Stomach (tissue), 9 donors: ENCODE measurements around the gene NEB. TPM values are rescaled to one million over a fixed set of nuclear protein-coding genes. Genes with fewer than 3 reads are reported as not detected.

Experiments used
- DNase-seq, 2 donors: peaks; one replicate each; pipeline versions ENCODE4 v3.0.0 to v3.0.0-alpha.2; 2013 to 2019
- H3K27ac ChIP-seq, 5 donors: fragments of 200-600 bp in 4 of 5; sonication (generic) in 4 of 5; one replicate each; pipeline ENCODE4 v1.5.1; 2013 to 2019; ENCODE audit warnings: mild to moderate bottlenecking in 1 of 5, moderate library complexity in 1 of 5
- H3K27me3 ChIP-seq, 3 donors: fragments of 200-600 bp; sonication (generic); one replicate each; pipeline ENCODE4 v1.5.1; 2017 to 2019; ENCODE audit warnings: mixed run types in 1 of 3
- H3K36me3 ChIP-seq, 4 donors: fragments of 200-600 bp; sonication (generic); 1 replicate in 3 of 4; 2 replicates in 1 of 4; pipeline ENCODE4 v1.5.1; 2016 to 2019
- H3K4me1 ChIP-seq, 4 donors: fragments of 200-600 bp; sonication (generic); one replicate each; pipeline ENCODE4 v1.5.1; 2016 to 2019
- H3K4me3 ChIP-seq, 4 donors: fragments of 200-600 bp; sonication (generic) in 3 of 4; one replicate each; pipeline ENCODE4 v1.5.1; 2016 to 2019; ENCODE audit warnings: mild to moderate bottlenecking in 1 of 4
- H3K9me3 ChIP-seq, 4 donors: fragments of 200-600 bp; sonication (generic); one replicate each; pipeline ENCODE4 v1.5.1; 2016 to 2019
- EP300 ChIP-seq: sonication (generic); formaldehyde crosslinking; IDR thresholded peaks from one replicate; pipeline ENCODE4 v1.6.1; 2017; ENCODE audit warnings: antibody characterized with exemption
- POLR2A ChIP-seq, 4 donors: fragments of 450-650 bp; IDR thresholded peaks; one replicate each; pipeline ENCODE4 v1.6.1; 2016; ENCODE audit warnings: antibody characterized with exemption in 4 of 4, control low read depth in 2 of 4, mild to moderate bottlenecking in 1 of 4, moderate library complexity in 1 of 4
- POLR2AphosphoS5 ChIP-seq, 3 donors: sonication (generic); formaldehyde crosslinking; IDR thresholded peaks; one replicate each; pipeline ENCODE4 v1.6.1; 2016; ENCODE audit warnings: antibody characterized with exemption in 3 of 3
- WGBS, 5 donors: extraction: QIAGEN DNeasy Blood & Tissue Kit in 3 of 5; methylation state at CpG; one replicate each; pipeline versions ENCODE4 v1.1.5 to v1.1.7; 2013 to 2018; 5-methylcytosine and 5-hydroxymethylcytosine counted together
- intact Hi-C: fragments of 100-400 bp; cut with DNase I; formaldehyde crosslinking; loops from one replicate; pipeline ENCODE4 v1.15.1; 2023; ENCODE audit warnings: low total_unique reads
- polyA plus RNA-seq, 3 donors: library from polyadenylated mRNA; stranded (reverse); fragments of 200-250 nt; gene quantifications; one replicate each; pipeline ENCODE4 v1.2.3, GENCODE V29; 2013
- total RNA-seq, 5 donors: library from RNA; depleted of rRNA; stranded (reverse); fragments of >200 nt; gene quantifications; one replicate each; pipeline versions ENCODE4 v1.1.0 to v1.2.3, GENCODE V29; 2014 to 2016
- TF ChIP-seq, protein P1 (sequence below), 7 experiments: fragments of 450-650 bp in 4 of 7; fragments of 200-600 bp in 3 of 7; sonication (generic) in 3 of 7; IDR thresholded peaks; one replicate each; pipeline ENCODE4 v1.5.1; 2016 to 2019; ENCODE audit warnings: antibody characterized with exemption in 7 of 7, control low read depth in 2 of 7, mild to moderate bottlenecking in 1 of 7
- donor health status: healthy with polysubstance abuse.
- donor health status: Bipolar disorder and iron deficiency.
- donor health status: healthy.

NEB gene
- total and polyA plus RNA-seq, 8 donors: 0.12 to 4.0 (median 1.0) TPM; not detected in 1

- H3K4me1 ChIP-seq: peaks cover 0 to 12% (median 5%) of the 10 kb centered on the region in 4 donors
- 35 to 73% (median 51%) methylated on average over 3 of the region's 3 CpGs for WGBS, 5 donors
- intact Hi-C loops: no loop called here
Measured at GRCh38 chr2:151729415-151729811, 4.9 kb downstream of the NEB start.

GRCh38 chr2:151728804-151729414 lies 5.4 kb downstream of the NEB start:
- Histone ChIP-seq H3K27me3 (no peaks in the 10 kb centered on the region), H3K4me1 (peaks cover 0 to 12% (median 5%) of the 10 kb centered on the region in 4 donors), H3K4me3 (no peak overlapping the region), H3K36me3 (no peaks in the 10 kb centered on the region), H3K27ac (no peak overlapping the region), H3K9me3 (no peaks in the 10 kb centered on the region)
- TF ChIP-seq EP300 (no peak), POLR2A (IDR thresholded peaks at IDR 0.05) (no peak), POLR2AphosphoS5 (IDR thresholded peaks at IDR 0.05) (no peak)
- TF ChIP-seq, protein P1, sequence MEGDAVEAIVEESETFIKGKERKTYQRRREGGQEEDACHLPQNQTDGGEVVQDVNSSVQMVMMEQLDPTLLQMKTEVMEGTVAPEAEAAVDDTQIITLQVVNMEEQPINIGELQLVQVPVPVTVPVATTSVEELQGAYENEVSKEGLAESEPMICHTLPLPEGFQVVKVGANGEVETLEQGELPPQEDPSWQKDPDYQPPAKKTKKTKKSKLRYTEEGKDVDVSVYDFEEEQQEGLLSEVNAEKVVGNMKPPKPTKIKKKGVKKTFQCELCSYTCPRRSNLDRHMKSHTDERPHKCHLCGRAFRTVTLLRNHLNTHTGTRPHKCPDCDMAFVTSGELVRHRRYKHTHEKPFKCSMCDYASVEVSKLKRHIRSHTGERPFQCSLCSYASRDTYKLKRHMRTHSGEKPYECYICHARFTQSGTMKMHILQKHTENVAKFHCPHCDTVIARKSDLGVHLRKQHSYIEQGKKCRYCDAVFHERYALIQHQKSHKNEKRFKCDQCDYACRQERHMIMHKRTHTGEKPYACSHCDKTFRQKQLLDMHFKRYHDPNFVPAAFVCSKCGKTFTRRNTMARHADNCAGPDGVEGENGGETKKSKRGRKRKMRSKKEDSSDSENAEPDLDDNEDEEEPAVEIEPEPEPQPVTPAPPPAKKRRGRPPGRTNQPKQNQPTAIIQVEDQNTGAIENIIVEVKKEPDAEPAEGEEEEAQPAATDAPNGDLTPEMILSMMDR (IDR thresholded peaks at IDR 0.05): no peak
- DNase-seq: no peak
- WGBS, 5 donors: 53 to 74% (median 59%) methylated on average over 3 of the region's 3 CpGs
- intact Hi-C loops: no loop called here

More at GRCh38 chr2:151729415-151729811, 4.9 kb downstream of the NEB start:
- Histone ChIP-seq H3K27ac (no peak overlapping the region), H3K4me3 (no peak overlapping the region), H3K9me3 (no peaks in the 10 kb centered on the region), H3K27me3 (no peaks in the 10 kb centered on the region), H3K36me3 (no peaks in the 10 kb centered on the region)
- DNase-seq: no peak
- TF ChIP-seq, protein P1 (IDR thresholded peaks at IDR 0.05): no peak
- TF ChIP-seq POLR2AphosphoS5 (IDR thresholded peaks at IDR 0.05): no peak
- no peak for TF ChIP-seq EP300
- TF ChIP-seq POLR2A (IDR thresholded peaks at IDR 0.05): no peak

DNA sequence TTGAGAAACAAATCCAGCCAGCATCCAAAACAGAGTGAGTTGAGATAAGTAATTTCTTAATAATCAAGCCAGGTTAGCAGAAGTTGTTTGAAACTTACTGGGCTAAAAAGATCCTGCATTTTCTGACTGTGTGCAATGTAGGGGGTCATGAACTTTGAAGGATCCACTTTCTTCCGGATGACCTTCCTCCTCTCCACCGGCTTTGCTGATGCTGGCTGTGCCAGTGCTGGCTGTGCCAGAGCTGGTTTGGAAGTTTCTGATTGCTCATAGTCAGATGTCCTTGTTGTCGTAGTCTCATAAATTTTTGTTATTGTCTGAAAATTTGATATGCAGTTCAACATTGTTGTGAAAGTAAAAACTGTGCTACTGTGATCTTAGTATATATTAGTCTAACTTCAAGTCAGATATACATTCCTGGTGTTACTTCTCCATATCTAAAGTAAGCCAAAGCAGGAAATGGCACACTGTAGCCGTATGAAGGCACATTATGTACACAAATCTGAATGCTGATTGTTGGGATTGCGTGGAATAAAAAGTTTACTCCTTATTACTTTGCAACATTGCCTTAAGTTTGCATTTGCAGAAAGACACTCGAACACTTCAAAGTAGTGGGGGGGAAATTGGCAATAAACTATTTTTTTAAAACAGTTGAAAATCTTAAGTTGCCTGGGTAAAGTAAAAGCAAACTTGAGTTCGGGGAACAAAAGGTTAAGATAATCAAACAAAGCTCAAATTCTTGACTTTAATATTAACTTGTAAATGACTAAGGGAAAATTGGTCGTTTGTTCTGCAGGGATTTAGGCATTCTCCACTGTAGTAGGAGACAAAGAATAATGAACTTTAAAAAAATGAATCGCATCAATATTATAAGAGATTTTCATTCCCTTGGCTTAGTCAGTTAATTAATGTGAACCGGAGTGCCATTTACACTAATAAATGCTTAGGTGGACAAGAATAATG lies 6.4 kb downstream of the NEB start:
- Histone ChIP-seq H3K9me3 (no peaks in the 10 kb centered on the region), H3K4me1 (peaks cover 0 to 12% (median 5%) of the 10 kb centered on the region in 4 donors), H3K4me3 (peak overlapping the region in 3 of 4 donors; percentile 8 to 22 (median 12)), H3K36me3 (no peaks in the 10 kb centered on the region), H3K27ac (peak overlapping the region in 3 of 5 donors; percentile 0 to 46 (median 16)), H3K27me3 (no peaks in the 10 kb centered on the region)
- TF ChIP-seq POLR2A (IDR thresholded peaks at IDR 0.05) (no peak), POLR2AphosphoS5 (IDR thresholded peaks at IDR 0.05) (no peak), EP300 (no peak)
- TF ChIP-seq, protein P1 (IDR thresholded peaks at IDR 0.05): no peak
- WGBS, 5 donors: 21 to 44% (median 29%) methylated on average over 10 of the region's 10 CpGs
- DNase-seq: peak in 1 of 2 donors; percentile 15
- intact Hi-C loops: no loop called here

DNA sequence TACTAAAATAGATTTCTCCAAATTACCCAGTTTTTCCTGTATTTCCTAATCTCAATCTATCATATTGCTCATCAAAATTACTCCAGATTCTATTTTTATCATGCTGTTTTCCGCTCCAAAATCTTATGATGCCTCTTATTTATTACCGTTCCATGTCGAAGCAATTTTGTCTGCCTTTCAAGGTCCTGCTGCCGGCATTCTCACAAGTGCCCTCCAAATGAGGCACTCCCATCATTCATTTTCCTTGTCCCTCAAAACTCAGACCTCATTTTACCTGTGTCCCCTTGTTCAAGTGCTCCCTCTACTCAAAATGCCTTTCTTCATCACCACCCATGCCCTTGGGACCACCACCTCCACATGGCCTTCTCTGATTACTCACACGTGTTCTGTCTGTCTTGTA lies 13.1 kb downstream of the NEB start:
- no peak for TF ChIP-seq POLR2A (IDR thresholded peaks at IDR 0.05)
- TF ChIP-seq EP300: no peak
- TF ChIP-seq POLR2AphosphoS5 (IDR thresholded peaks at IDR 0.05): no peak
- TF ChIP-seq, protein P1 (IDR thresholded peaks at IDR 0.05): no peak
- 92 to 96% (median 94%) methylated on average over 5 of the region's 5 CpGs for WGBS, 5 donors
- intact Hi-C loops: no loop called here

More for the DNA sequence above, 13.1 kb downstream of the NEB start:
- Histone ChIP-seq H3K4me3 (no peak overlapping the region), H3K9me3 (no peaks in the 10 kb centered on the region), H3K27me3 (no peaks in the 10 kb centered on the region), H3K4me1 (no peaks in the 10 kb centered on the region), H3K27ac (no peak overlapping the region), H3K36me3 (no peaks in the 10 kb centered on the region)
- no peak for DNase-seq
